ENCODE measurements around the gene CYP2W1. TPM values are rescaled to one million over a fixed set of nuclear protein-coding genes. Genes with fewer than 3 reads are reported as not detected.

Gene CYP2W1
- total and polyA plus RNA-seq, 4 experiments from 2014 or later = not detected

DNA sequence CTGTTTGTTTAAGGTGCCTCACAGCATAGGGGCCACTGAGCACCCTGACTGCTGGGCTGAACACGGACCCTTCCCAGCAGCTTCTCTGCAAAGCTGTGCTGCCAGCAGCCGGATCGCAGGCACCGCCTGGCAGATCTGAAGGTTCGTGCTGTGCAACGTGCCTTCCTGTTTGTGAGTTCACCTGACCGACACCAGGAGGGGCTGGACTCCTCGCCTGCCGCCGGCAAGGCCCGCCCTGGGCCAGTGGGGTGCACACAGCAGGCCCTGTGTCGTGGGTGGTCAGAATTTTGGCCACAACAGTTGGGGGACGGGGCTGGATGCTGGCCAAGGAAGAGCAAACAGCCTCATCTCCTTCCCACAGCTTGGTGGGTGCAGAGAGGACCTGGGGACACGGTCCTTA lies 12.6 kb downstream of the CYP2W1 start:
- POLR2A ChIA-PET (ENCODE audit: partially characterized antibody) = interaction anchor here (4.3 kb wide), 1 partner anchor 70 kb away, joined by 44 read pairs; no protein-coding TSS in a partner anchor
- DNase-seq = no peak
- no peak overlapping the region for H3K4me3 ChIP-seq (ENCODE audit: low read length in 2 of 2)
- Mint-ChIP-seq H3K9me3 (peaks cover 0 to 2% (median 0%) of the 10 kb centered on the region in 8 donors), H3K4me3 (no peak overlapping the region), H3K27me3 (no peaks in the 10 kb centered on the region), H3K36me3 (peaks cover 3 to 5% of the 10 kb centered on the region in 2 donors), H3K27ac (no peak overlapping the region), H3K4me1 (peaks cover 0 to 6% (median 3%) of the 10 kb centered on the region in 4 donors)
- H3K4me1 ChIP-seq (ENCODE audit: insufficient read depth, low read length) = peaks cover 4% of the 10 kb centered on the region
- intact Hi-C loops (cut with micrococcal nuclease) = no loop called here
- H3K9me3 ChIP-seq (ENCODE audit: control insufficient read depth in 1 of 2, low read length in 2 of 2) = no peaks in the 10 kb centered on the region
- no peaks in the 10 kb centered on the region for H3K27me3 ChIP-seq (ENCODE audit: insufficient read depth, low read length)
- H3K27ac ChIP-seq (ENCODE audit: low read depth, low read length) = no peak overlapping the region
- CTCF ChIA-PET (ENCODE audit: partially characterized antibody) = interaction anchor here (0.7 to 10.0 kb wide), 6 partner anchors 12 to 180 kb away, joined by 3 to 359 read pairs (median 29); partner anchors contain the start of genes GPER1 and GPR146
- no peaks in the 10 kb centered on the region for H3K36me3 ChIP-seq (ENCODE audit: insufficient read depth, low read length)

DNA sequence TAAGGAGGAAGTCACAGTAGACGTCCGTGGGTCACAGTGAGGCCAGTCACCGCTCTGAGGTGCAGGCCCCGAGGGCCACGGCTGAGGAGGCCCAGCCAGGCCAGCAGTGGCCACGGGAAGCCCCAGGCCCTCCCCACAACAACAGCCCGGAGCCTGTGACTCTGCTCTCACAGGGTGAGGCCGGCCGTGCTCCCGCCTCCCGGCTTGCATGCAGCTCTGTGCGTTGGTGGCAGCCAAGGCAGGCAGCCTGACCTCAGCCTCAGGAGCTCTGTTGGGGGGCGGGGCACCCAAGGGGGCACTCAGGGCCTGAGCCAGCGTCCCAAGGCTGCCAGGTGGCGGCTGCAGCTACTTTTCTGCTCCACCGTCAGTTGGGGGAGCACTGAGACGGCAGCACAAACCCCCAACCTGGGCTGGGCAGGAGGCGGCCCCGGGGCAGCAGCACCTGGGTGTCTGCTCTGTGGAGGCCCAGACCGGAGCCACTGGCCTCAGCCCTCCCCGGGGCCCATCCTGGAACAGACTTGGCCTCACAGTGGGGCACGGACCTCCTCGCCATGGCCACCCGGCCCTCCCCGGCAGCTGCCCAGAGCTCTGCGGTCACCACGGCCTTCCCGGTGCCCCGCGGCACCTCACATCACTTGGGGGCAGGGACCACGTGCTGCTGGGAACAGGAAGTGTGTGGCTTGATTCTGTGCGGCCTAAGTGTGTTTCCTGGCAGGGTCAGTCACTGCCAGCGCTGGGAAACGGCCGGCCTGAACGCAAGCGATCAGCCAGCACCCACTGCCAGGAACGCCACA lies 13.3 kb downstream of the CYP2W1 start:
- Histone ChIP-seq H3K4me1 (ENCODE audit: insufficient read depth, low read length) (peaks cover 4% of the 10 kb centered on the region), H3K36me3 (ENCODE audit: insufficient read depth, low read length) (no peaks in the 10 kb centered on the region), H3K27ac (ENCODE audit: low read depth, low read length) (no peak overlapping the region), H3K9me3 (ENCODE audit: control insufficient read depth in 1 of 2, low read length in 2 of 2) (no peaks in the 10 kb centered on the region), H3K27me3 (ENCODE audit: insufficient read depth, low read length) (no peaks in the 10 kb centered on the region), H3K4me3 (ENCODE audit: low read length in 2 of 2) (no peak overlapping the region)
- ChIA-PET CTCF (ENCODE audit: partially characterized antibody) (interaction anchor here (4.8 to 10.0 kb wide), 2 partner anchors 49 to 67 kb away, joined by 65 to 359 read pairs; partner anchors contain the start of gene GPR146), POLR2A (ENCODE audit: partially characterized antibody) (interaction anchor here (4.3 kb wide), 1 partner anchor 69 kb away, joined by 44 read pairs; no protein-coding TSS in a partner anchor)
- no peak for DNase-seq
- H3K27me3 Mint-ChIP-seq = no peaks in the 10 kb centered on the region
- peaks cover 3 to 8% of the 10 kb centered on the region in 2 donors for H3K36me3 Mint-ChIP-seq
- no peak overlapping the region for H3K27ac Mint-ChIP-seq
- intact Hi-C loops (cut with micrococcal nuclease) = no loop called here
- H3K4me1 Mint-ChIP-seq = peaks cover 0 to 6% (median 3%) of the 10 kb centered on the region in 4 donors
- peaks cover 0 to 2% (median 0%) of the 10 kb centered on the region in 8 donors for H3K9me3 Mint-ChIP-seq
- no peak overlapping the region for H3K4me3 Mint-ChIP-seq

DNA sequence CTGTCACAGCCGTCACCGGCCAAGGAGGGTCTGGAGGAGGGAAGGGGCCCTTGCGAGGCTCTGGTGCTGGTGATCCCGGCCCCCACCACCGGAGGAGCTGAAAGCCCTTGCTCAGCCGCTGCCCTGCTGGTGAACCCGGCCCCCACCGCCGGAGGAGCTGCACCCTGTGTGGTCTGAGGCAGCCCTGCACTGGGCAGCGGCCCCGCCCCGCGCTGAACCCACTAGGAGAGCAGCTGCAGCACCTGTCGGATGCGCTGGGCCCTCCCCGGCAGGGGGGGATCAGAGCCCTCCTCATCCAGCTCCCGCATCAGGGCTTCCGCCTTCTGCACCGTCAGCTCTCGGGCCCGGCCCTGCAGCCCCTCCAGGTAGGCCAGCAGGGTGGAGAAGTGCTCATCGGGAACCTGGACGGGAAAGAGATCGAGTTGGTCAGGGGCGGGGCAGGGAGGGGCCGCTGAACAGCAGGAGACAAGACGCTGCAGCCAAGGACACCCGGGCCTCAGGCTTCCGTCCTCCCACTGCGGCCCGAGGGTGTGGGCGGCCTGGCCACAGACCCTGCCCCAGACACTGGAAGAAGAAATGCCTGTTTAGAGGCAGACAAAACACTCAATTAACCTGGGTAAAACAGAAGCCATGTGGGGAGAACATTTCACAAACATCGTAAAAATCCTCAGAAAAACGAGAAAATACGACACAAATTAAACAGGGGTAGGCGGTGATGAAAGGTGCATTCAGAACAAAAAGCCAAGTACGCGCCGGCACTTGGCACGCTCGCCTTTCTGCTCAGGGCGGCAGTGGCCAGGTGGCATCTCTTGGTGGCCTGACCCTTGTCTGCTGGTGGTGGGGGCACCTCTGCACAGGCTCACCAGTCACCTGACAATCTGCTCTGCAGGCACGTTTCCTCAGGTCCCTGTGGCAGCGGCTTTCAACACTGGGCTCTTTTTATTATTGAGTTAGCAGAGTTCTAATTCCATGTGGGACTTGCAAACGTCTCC lies 14.7 kb downstream of the CYP2W1 start:
- Histone ChIP-seq H3K27me3 (ENCODE audit: insufficient read depth, low read length) (no peaks in the 10 kb centered on the region), H3K4me1 (ENCODE audit: insufficient read depth, low read length) (peaks cover 4% of the 10 kb centered on the region), H3K4me3 (ENCODE audit: low read length in 2 of 2) (no peak overlapping the region), H3K9me3 (ENCODE audit: control insufficient read depth in 1 of 2, low read length in 2 of 2) (no peaks in the 10 kb centered on the region), H3K27ac (ENCODE audit: low read depth, low read length) (no peak overlapping the region), H3K36me3 (ENCODE audit: insufficient read depth, low read length) (no peaks in the 10 kb centered on the region)
- H3K36me3 Mint-ChIP-seq = peaks cover 3 to 8% of the 10 kb centered on the region in 2 donors
- intact Hi-C loops (cut with micrococcal nuclease) = no loop called here
- H3K27ac Mint-ChIP-seq = peak overlapping the region in 1 of 7 donors; percentile 37
- no peaks in the 10 kb centered on the region for H3K27me3 Mint-ChIP-seq
- ChIA-PET POLR2A (ENCODE audit: partially characterized antibody) (interaction anchor here (0.8 kb wide), 1 partner anchor 68 kb away, joined by 3 read pairs; no protein-coding TSS in a partner anchor), CTCF (ENCODE audit: partially characterized antibody) (interaction anchor here (0.9 to 10.0 kb wide), 2 partner anchors 47 to 66 kb away, joined by 3 to 359 read pairs; partner anchors contain the start of gene GPR146)
- H3K4me1 Mint-ChIP-seq = peaks cover 0 to 6% (median 3%) of the 10 kb centered on the region in 4 donors
- DNase-seq = no peak
- peaks cover 0 to 2% (median 0%) of the 10 kb centered on the region in 8 donors for H3K9me3 Mint-ChIP-seq
- H3K4me3 Mint-ChIP-seq = no peak overlapping the region

DNA sequence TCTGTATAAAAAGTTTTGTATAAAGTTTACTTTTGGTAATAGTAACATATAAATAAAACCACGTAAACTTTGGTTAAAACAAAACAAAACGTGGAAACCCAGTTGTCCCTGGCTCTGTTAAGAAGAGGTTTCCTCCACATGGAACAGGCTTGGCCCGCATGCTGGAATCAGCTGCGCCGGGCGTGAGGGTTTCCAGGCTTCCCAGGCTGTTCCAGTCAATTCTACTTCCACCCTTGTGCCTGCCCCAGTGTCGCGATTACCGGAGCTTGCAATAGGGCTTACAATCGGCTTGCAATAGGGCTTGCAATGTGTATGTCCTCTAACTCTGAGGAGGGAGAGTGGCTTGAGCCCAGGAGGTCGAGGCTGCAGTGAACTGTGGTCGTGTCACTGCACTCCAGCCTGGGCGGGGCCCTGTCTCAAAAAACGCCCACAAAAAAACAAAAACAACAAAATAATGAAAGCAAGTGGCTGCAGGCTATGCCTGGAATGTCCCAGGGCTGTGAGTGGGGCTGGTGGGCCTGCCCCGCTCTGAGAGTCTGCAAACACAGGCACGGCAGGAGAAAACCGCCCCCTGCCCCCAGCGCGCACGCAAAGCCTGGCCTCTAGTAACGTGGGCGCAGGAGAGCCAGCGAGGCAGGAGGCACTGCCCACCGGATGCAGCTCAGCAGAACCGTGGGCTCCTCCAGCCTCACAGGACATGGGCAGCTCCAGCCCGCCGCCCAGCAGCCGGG lies 16.3 kb downstream of the CYP2W1 start:
- CTCF ChIA-PET (ENCODE audit: partially characterized antibody) = interaction anchor here (10.0 kb wide), 1 partner anchor 64 kb away, joined by 359 read pairs; no protein-coding TSS in a partner anchor
- intact Hi-C loops (cut with micrococcal nuclease) = no loop called here
- no peaks in the 10 kb centered on the region for H3K4me1 ChIP-seq (ENCODE audit: insufficient read depth, low read length)

DNA sequence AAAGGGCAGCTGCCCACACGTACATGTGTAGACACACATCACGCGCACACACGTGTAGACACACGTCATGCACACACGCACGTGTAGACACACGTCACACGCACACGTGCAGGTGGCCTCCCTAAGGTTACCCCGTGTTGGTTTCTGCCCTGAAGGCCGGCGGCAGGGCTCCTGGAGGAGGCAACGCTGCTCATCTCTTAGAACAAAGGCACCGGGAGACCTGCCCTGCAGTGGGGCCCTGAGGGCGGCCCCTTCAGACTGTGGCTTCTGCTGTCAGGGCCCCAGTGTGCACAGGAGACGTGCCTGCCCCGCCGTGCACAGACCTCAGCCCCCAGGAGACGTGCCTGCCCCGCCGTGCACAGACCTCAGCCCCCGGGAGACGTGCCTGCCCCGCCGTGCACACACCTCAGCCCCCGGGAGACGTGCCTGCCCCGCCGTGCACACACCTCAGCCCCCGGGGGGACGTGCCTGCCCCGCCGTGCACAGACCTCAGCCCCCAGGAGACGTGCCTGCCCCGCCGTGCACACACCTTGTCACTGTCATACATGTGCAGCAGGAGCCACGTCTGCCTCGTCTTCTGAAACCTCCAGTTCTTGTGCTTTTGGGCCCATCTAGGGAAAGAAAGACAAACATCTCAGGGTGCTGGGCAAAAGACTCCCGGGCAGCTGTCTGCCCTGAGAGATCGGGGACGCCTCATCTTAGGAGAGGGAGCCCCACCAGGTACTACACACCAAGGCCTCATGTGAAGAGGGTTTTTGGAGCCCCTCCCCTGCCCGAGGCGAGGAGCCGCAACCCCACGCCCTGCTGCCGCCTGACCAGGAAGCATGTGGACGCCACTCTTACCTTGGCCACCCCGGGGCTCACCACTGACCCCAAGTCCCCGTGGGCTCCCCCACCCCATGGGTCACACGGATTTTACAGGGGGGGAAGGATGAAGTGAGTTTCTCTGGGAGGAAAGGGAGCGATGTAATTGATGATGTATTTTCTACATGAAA lies 17.3 kb downstream of the CYP2W1 start:
- H3K27ac ChIP-seq (ENCODE audit: low read depth, low read length) = no peak overlapping the region
- H3K4me3 ChIP-seq (ENCODE audit: low read length in 2 of 2) = no peak overlapping the region
- Mint-ChIP-seq H3K27ac (peak overlapping the region in 1 of 7 donors; percentile 42), H3K36me3 (peaks cover 3 to 8% of the 10 kb centered on the region in 2 donors), H3K27me3 (no peaks in the 10 kb centered on the region), H3K4me3 (no peak overlapping the region), H3K4me1 (no peaks in the 10 kb centered on the region), H3K9me3 (no peaks in the 10 kb centered on the region)
- no peaks in the 10 kb centered on the region for H3K27me3 ChIP-seq (ENCODE audit: insufficient read depth, low read length)
- POLR2A ChIA-PET (ENCODE audit: partially characterized antibody) = no interaction called here
- intact Hi-C loops (cut with micrococcal nuclease) = no loop called here
- no peaks in the 10 kb centered on the region for H3K4me1 ChIP-seq (ENCODE audit: insufficient read depth, low read length)
- peaks cover 4% of the 10 kb centered on the region for H3K36me3 ChIP-seq (ENCODE audit: insufficient read depth, low read length)
- CTCF ChIA-PET (ENCODE audit: partially characterized antibody) = interaction anchor here (10.0 kb wide), 1 partner anchor 64 kb away, joined by 359 read pairs; no protein-coding TSS in a partner anchor
- no peaks in the 10 kb centered on the region for H3K9me3 ChIP-seq (ENCODE audit: control insufficient read depth in 1 of 2, low read length in 2 of 2)
- DNase-seq = no peak

More for the DNA sequence above, 16.3 kb downstream of the CYP2W1 start:
- Mint-ChIP-seq H3K27ac (no peak overlapping the region), H3K36me3 (peaks cover 3 to 8% of the 10 kb centered on the region in 2 donors), H3K27me3 (no peaks in the 10 kb centered on the region), H3K4me1 (no peaks in the 10 kb centered on the region), H3K4me3 (no peak overlapping the region), H3K9me3 (no peaks in the 10 kb centered on the region)
- Histone ChIP-seq H3K9me3 (ENCODE audit: control insufficient read depth in 1 of 2, low read length in 2 of 2) (no peaks in the 10 kb centered on the region), H3K4me3 (ENCODE audit: low read length in 2 of 2) (no peak overlapping the region), H3K27ac (ENCODE audit: low read depth, low read length) (no peak overlapping the region), H3K36me3 (ENCODE audit: insufficient read depth, low read length) (no peaks in the 10 kb centered on the region), H3K27me3 (ENCODE audit: insufficient read depth, low read length) (no peaks in the 10 kb centered on the region)
- POLR2A ChIA-PET (ENCODE audit: partially characterized antibody) = no interaction called here
- no peak for DNase-seq

Measured in CD4-positive, alpha-beta memory T cell (primary cell).